HCT116 (cell line): Measurements from ENCODE around the gene ZNHIT2. TPM values are rescaled to one million over a fixed set of nuclear protein-coding genes. Genes with fewer than 3 reads are reported as not detected.
A peak's percentile ranks its signal among the peaks of the same experiment; 100 is the strongest.

ENCODE experiments used
- ATAC-seq: fragments of 200-7000 bp; cut with Tn5 transposase; 2 replicates; pipeline ENCODE4 v1.9.1; 2020; ENCODE audit warnings: mild to moderate bottlenecking, moderate library complexity
- BruUV-seq: library from RNA; stranded (reverse); fragments of 400-500 nt; replicated peaks from 2 replicates; lab custom pipeline; 2021; lab: Mats Ljungman, UMichigan
- CTCF ChIA-PET: fragments of 300-600 bp; sonication (Branson Sonifier 250); formaldehyde crosslinking; loops from one replicate; lab custom pipeline; 2021; ENCODE audit warnings: antibody characterized with exemption; lab: Charles Lee
- POLR2A ChIA-PET: fragments of 300-600, 350-600 bp; sonication (Branson Sonifier 250); formaldehyde crosslinking; loops from one replicate; lab custom pipeline; 2021; ENCODE audit warnings: antibody characterized with exemption; lab: Charles Lee
- RAD21 ChIA-PET, 2 experiments: fragments of 300-600 bp; sonication (Branson Sonifier 250); formaldehyde crosslinking; loops; one replicate each; lab custom pipeline; 2023; ENCODE audit warnings: low total read pairs in 2 of 2; ENCODE audit not compliant: uncharacterized antibody in 2 of 2, unreplicated experiment in 2 of 2, low non-redundant PET in 1 of 2; lab: Charles Lee
- DNase-seq: peaks from one replicate; pipeline ENCODE4 v3.0.0-alpha.2; 2010; ENCODE audit warnings: low read depth, low spot score
- H2AFZ ChIP-seq: fragments of 200-600 bp; shearing (Covaris generic), sonication (generic); 2 replicates; pipeline ENCODE4 v1.6.1; 2017; ENCODE audit warnings: low read depth, mixed run types, mixed read lengths, antibody characterized with exemption, low read length; ENCODE audit not compliant: poor library complexity, severe bottlenecking
- H3K27ac ChIP-seq: 2 replicates; pipeline ENCODE4 v1.5.1; 2012; ENCODE audit warnings: low read depth, low read length
- H3K27me3 ChIP-seq: fragments of 200-600 bp; sonication (generic); 2 replicates; pipeline ENCODE4 v1.6.1; 2016; ENCODE audit warnings: mixed run types, low read length, mixed read lengths; ENCODE audit not compliant: insufficient read depth
- H3K36me3 ChIP-seq, 2 experiments: fragments of 200-500 bp in 1 of 2; fragments of 200-600 bp in 1 of 2; sonication (Bioruptor generic) in 1 of 2; sonication (generic) in 1 of 2; 2 replicates each; pipeline versions ENCODE4 v1.5.1 to v1.6.1; 2014 to 2016; ENCODE audit warnings: low read length in 2 of 2, inconsistent platforms in 1 of 2, mixed read lengths in 1 of 2, mixed run types in 1 of 2; ENCODE audit not compliant: insufficient read depth in 2 of 2, control insufficient read depth in 1 of 2
- H3K4me1 ChIP-seq, 2 experiments: fragments of 200-600 bp in 1 of 2; sonication (generic) in 1 of 2; 2 replicates each; pipeline versions ENCODE4 v1.5.1 to v1.6.1; 2012 to 2017; ENCODE audit warnings: low read length in 2 of 2, inconsistent platforms in 1 of 2, mild to moderate bottlenecking in 1 of 2, mixed read lengths in 1 of 2, mixed run types in 1 of 2, moderate library complexity in 1 of 2; ENCODE audit not compliant: insufficient read depth in 2 of 2, control insufficient read depth in 1 of 2
- H3K4me2 ChIP-seq: fragments of 200-600 bp; sonication (generic); 2 replicates; pipeline ENCODE4 v1.6.1; 2017; ENCODE audit warnings: mixed run types, low read length, mixed read lengths
- H3K4me3 ChIP-seq, 2 experiments: fragments of 200-600 bp in 1 of 2; sonication (generic) in 1 of 2; replicated peaks in 1 of 2; 2 replicates each; pipeline ENCODE4 v1.5.1; 2011 to 2016; ENCODE audit warnings: low read length in 2 of 2, control low read depth in 1 of 2, low read depth in 1 of 2, mild to moderate bottlenecking in 1 of 2, mixed read lengths in 1 of 2, mixed run types in 1 of 2
- H3K79me2 ChIP-seq: fragments of 200-600 bp; sonication (generic); 2 replicates; pipeline ENCODE4 v1.6.1; 2017; ENCODE audit warnings: mild to moderate bottlenecking, mixed run types, low read length, moderate library complexity, mixed read lengths; ENCODE audit not compliant: insufficient read depth
- H3K9ac ChIP-seq: fragments of 200-600 bp; sonication (generic); 2 replicates; pipeline ENCODE4 v1.6.1; 2016; ENCODE audit warnings: low read length, mixed read lengths
- H3K9me2 ChIP-seq: fragments of 200-600 bp; sonication (generic), shearing (Covaris generic); 2 replicates; pipeline ENCODE4 v1.6.1; 2017; ENCODE audit warnings: mixed run types, mild to moderate bottlenecking, moderate library complexity; ENCODE audit not compliant: insufficient read depth
- H3K9me3 ChIP-seq, 2 experiments: fragments of 200-500 bp in 1 of 2; fragments of 200-600 bp in 1 of 2; sonication (Bioruptor generic) in 1 of 2; sonication (generic) in 1 of 2; 2 replicates each; pipeline ENCODE4 v1.6.1; 2014 to 2017; ENCODE audit warnings: low read length in 2 of 2, mixed read lengths in 2 of 2, inconsistent platforms in 1 of 2, low read depth in 1 of 2, mild to moderate bottlenecking in 1 of 2, mixed run types in 1 of 2, moderate library complexity in 1 of 2; ENCODE audit not compliant: control insufficient read depth in 1 of 2, insufficient read depth in 1 of 2
- H4K20me1 ChIP-seq: fragments of 200-600 bp; sonication (generic), shearing (Covaris generic); 2 replicates; pipeline ENCODE4 v1.6.1; 2017; ENCODE audit warnings: mixed run types, mild to moderate bottlenecking, moderate library complexity; ENCODE audit not compliant: insufficient read depth
- CBX3 ChIP-seq: IDR thresholded peaks from 2 replicates; pipeline ENCODE4 v1.6.1; 2012; ENCODE audit warnings: low read depth
- CEBPB ChIP-seq: IDR thresholded peaks from 2 replicates; pipeline ENCODE4 v1.6.1; 2012; ENCODE audit warnings: low read depth
- ELF1 ChIP-seq: IDR thresholded peaks from 2 replicates; pipeline ENCODE4 v1.6.1; 2012; ENCODE audit warnings: low read depth, borderline replicate concordance
- EZH2phosphoT487 ChIP-seq: fragments of 200-600 bp; IDR thresholded peaks from 2 replicates; pipeline ENCODE4 v1.6.1; 2018; ENCODE audit warnings: antibody characterized with exemption, borderline replicate concordance
- FOSL1 ChIP-seq: IDR thresholded peaks from 2 replicates; pipeline ENCODE4 v1.6.1; 2012; ENCODE audit warnings: low read depth
- POLR2A ChIP-seq: IDR thresholded peaks from 2 replicates; pipeline ENCODE4 v1.7.0; 2011; ENCODE audit warnings: borderline replicate concordance; ENCODE audit not compliant: insufficient read depth, insufficient read length; ENCODE audit errors: extremely low read depth
- POLR2AphosphoS5 ChIP-seq: IDR thresholded peaks from 2 replicates; pipeline ENCODE4 v1.6.1; 2011; ENCODE audit warnings: mild to moderate bottlenecking, low read depth, low read length, moderate library complexity
- SIN3A ChIP-seq: IDR thresholded peaks from 2 replicates; pipeline ENCODE4 v1.6.1; 2012; ENCODE audit warnings: low read depth
- SP1 ChIP-seq: IDR thresholded peaks from 2 replicates; pipeline ENCODE4 v1.6.1; 2012; ENCODE audit warnings: low read depth
- SRF ChIP-seq: IDR thresholded peaks from 2 replicates; pipeline ENCODE4 v1.6.1; 2012; ENCODE audit warnings: low read depth
- YY1 ChIP-seq: IDR thresholded peaks from 2 replicates; pipeline ENCODE4 v1.6.1; 2011; ENCODE audit warnings: low read length, low read depth, moderate library complexity, mild to moderate bottlenecking; ENCODE audit not compliant: insufficient replicate concordance; ENCODE audit errors: extremely low read depth
- ZFX ChIP-seq: fragments of 450-650 bp; IDR thresholded peaks from 2 replicates; pipeline ENCODE4 v1.6.1; 2017
- ZNF274 ChIP-seq: fragments of 200-500 bp; sonication (Bioruptor generic); IDR thresholded peaks from 2 replicates; pipeline ENCODE4 v1.6.1; 2014; ENCODE audit warnings: mild to moderate bottlenecking, low read depth, low read length, inconsistent platforms
- intact Hi-C: fragments of 100-400 bp; cut with micrococcal nuclease; formaldehyde crosslinking; loops from 2 replicates; pipeline ENCODE4 v1.10.0; 2022
- total RNA-seq: library from RNA; stranded (reverse); gene quantifications from one replicate; pipeline ENCODE4 v1.2.1, GENCODE V29; 2021; ENCODE audit not compliant: unreplicated experiment
- TF ChIP-seq, protein P1 (sequence below): IDR thresholded peaks from 2 replicates; pipeline ENCODE4 v1.6.1; 2012; ENCODE audit warnings: low read depth
- TF ChIP-seq, protein P2 (sequence below): IDR thresholded peaks from 2 replicates; pipeline ENCODE4 v1.6.1; 2012
- TF ChIP-seq, protein P3 (sequence below): IDR thresholded peaks from 2 replicates; pipeline ENCODE4 v1.6.1; 2012

The ZNHIT2 gene
- total RNA-seq, 1 experiment from 2014 or later, result 18.8 TPM

DNA sequence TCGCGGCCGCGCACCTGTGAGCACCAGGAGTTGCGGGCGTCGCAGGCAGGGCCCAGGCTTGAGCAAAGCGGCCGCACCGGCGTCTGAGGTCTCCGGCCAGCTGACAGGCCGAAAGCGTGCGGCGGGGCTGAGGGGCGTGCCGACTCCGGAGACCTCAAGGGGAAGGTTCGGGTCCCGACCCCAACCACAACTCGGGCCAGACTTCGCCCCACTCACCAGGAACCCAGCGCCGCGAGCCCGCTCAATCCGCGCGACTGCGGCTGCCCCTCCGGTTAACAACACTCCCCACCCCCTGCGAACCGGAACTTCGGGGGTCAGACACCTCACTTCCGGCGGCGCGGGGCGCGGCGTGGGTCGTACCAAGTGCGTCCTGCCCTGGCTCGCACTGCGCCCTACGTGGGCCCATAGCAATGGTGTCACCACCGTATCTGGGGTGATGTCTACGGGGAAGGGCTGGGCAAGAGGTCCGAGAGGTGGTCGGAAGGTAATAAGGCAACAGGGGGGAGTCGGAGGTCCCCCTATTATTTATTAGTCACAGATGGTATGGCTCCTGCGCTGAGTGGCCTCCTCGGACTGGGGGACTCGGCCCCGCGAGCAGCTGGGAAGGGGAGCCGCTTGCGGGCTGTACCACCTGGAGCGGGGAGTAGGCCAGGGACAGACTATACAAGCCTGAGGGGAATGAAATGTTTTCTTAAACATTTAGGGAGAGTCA lies 16.9 kb upstream of the ZNHIT2 start, which contains the start of gene SYVN1 (continued):
- TF ChIP-seq, protein P1, sequence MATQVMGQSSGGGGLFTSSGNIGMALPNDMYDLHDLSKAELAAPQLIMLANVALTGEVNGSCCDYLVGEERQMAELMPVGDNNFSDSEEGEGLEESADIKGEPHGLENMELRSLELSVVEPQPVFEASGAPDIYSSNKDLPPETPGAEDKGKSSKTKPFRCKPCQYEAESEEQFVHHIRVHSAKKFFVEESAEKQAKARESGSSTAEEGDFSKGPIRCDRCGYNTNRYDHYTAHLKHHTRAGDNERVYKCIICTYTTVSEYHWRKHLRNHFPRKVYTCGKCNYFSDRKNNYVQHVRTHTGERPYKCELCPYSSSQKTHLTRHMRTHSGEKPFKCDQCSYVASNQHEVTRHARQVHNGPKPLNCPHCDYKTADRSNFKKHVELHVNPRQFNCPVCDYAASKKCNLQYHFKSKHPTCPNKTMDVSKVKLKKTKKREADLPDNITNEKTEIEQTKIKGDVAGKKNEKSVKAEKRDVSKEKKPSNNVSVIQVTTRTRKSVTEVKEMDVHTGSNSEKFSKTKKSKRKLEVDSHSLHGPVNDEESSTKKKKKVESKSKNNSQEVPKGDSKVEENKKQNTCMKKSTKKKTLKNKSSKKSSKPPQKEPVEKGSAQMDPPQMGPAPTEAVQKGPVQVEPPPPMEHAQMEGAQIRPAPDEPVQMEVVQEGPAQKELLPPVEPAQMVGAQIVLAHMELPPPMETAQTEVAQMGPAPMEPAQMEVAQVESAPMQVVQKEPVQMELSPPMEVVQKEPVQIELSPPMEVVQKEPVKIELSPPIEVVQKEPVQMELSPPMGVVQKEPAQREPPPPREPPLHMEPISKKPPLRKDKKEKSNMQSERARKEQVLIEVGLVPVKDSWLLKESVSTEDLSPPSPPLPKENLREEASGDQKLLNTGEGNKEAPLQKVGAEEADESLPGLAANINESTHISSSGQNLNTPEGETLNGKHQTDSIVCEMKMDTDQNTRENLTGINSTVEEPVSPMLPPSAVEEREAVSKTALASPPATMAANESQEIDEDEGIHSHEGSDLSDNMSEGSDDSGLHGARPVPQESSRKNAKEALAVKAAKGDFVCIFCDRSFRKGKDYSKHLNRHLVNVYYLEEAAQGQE, result no peak
- TF ChIP-seq SRF, result no peak
- TF ChIP-seq ZNF274, result no peak
- TF ChIP-seq YY1, result peak; percentile 41
- no peak for TF ChIP-seq ELF1
- TF ChIP-seq FOSL1, result no peak
- peak; percentile 26 for TF ChIP-seq POLR2A
- TF ChIP-seq CBX3, result no peak

DNA sequence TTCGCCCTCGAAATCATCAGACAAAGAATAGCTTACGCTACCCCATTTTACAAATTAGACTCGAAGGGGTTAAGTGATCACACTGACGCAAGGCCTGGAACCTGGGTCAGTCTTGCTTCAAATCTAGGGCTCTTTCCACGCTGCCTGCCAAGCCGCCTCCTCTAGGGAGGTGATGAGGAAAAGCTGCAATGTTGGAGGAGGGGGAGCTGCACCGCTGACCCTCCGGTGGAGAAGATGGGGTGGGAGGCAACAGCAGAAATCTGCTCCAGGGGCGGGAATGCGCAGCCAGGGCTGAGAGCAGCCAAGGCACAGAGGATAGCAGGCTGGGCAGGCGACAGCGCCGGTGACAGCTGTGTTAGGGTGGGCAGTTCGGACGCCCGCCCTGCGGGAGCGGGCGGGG lies 16.2 kb upstream of the ZNHIT2 start:
- POLR2A ChIA-PET, result interaction anchor here (0.8 to 4.1 kb wide), 3 partner anchors 12 to 47 kb away, joined by 3 to 52 read pairs (median 12); partner anchors contain the start of genes FAU, MRPL49 and TM7SF2
- Histone ChIP-seq H3K9me2 (no peaks in the 10 kb centered on the region), H3K36me3 (peaks cover 14 to 36% of the 10 kb centered on the region in 2 experiments; a peak in 3 of 4 replicates), H3K79me2 (peaks cover 27% of the 10 kb centered on the region), H3K4me1 (peaks cover 9 to 28% of the 10 kb centered on the region in 2 experiments; a peak in 3 of 4 replicates), H3K9me3 (no peaks in the 10 kb centered on the region), H4K20me1 (no peaks in the 10 kb centered on the region), H2AFZ (no peak overlapping the region), H3K27me3 (no peaks in the 10 kb centered on the region), H3K9ac (peak overlapping the region; percentile 89), H3K27ac (peak overlapping the region; percentile 89), H3K4me3 (peak overlapping the region; percentile 81 to 98), H3K4me2 (peak overlapping the region; percentile 95)
- CTCF ChIA-PET, result no interaction called here
- RAD21 ChIA-PET, result no interaction called here
- no TSS peak for BruUV-seq
- no peak for DNase-seq
- ATAC-seq, result no peak
- intact Hi-C loops, result loop anchor here (1.0 to 2.0 kb wide), 2 partner anchors 11 to 47 kb away; partner anchors contain the start of genes CAPN1, FAU and MRPL49
- TF ChIP-seq, protein P2, sequence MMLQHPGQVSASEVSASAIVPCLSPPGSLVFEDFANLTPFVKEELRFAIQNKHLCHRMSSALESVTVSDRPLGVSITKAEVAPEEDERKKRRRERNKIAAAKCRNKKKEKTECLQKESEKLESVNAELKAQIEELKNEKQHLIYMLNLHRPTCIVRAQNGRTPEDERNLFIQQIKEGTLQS, result no peak
- no peak for TF ChIP-seq CBX3
- no peak for TF ChIP-seq CEBPB
- no peak for TF ChIP-seq EZH2phosphoT487
- no peak for TF ChIP-seq SP1
- TF ChIP-seq ZNF274, result no peak
- no peak for TF ChIP-seq SIN3A
- no peak for TF ChIP-seq POLR2A
- no peak for TF ChIP-seq POLR2AphosphoS5
- no peak for TF ChIP-seq SRF
- TF ChIP-seq YY1, result no peak
- TF ChIP-seq, protein P1, result no peak
- no peak for TF ChIP-seq ZFX
- no peak for TF ChIP-seq ELF1
- TF ChIP-seq, protein P3, sequence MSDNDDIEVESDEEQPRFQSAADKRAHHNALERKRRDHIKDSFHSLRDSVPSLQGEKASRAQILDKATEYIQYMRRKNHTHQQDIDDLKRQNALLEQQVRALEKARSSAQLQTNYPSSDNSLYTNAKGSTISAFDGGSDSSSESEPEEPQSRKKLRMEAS, result no peak
